HEK293T (cell line): Measurements from ENCODE around the gene SLC17A8.

Source experiments
- CTCF ChIA-PET: fragments of 350-600 bp; formaldehyde crosslinking; extraction: SDS; loops from one replicate; lab custom pipeline; 2021; ENCODE audit warnings: antibody characterized with exemption, inconsistent platforms; lab: Yijun Ruan, JAX
- POLR2A ChIA-PET: fragments of 350-600 bp; formaldehyde crosslinking; extraction: SDS; loops from one replicate; lab custom pipeline; 2020; ENCODE audit warnings: antibody characterized with exemption, inconsistent platforms; lab: Yijun Ruan, JAX
- DNase-seq: peaks from one replicate; pipeline ENCODE4 v3.0.0; 2012; ENCODE audit warnings: mixed read lengths; ENCODE audit errors: extremely low spot score
- ARNT ChIP-seq: fragments of 450-650 bp; IDR thresholded peaks from 2 replicates; pipeline ENCODE4 v1.6.1; 2017; ENCODE audit warnings: mild to moderate bottlenecking
- BHLHE40 ChIP-seq: fragments of 450-650 bp; IDR thresholded peaks from 2 replicates; pipeline ENCODE4 v1.6.1; 2016; ENCODE audit warnings: mild to moderate bottlenecking, moderate library complexity, borderline replicate concordance
- CTBP1 ChIP-seq: fragments of 450-650 bp; IDR thresholded peaks from 2 replicates; pipeline ENCODE4 v1.6.1; 2016; ENCODE audit warnings: borderline replicate concordance
- ELF4 ChIP-seq: fragments of 450-650 bp; IDR thresholded peaks from 2 replicates; pipeline ENCODE4 v1.6.1; 2017; ENCODE audit warnings: antibody characterized with exemption
- FOXA1 ChIP-seq: fragments of 450-650 bp; IDR thresholded peaks from 2 replicates; pipeline ENCODE4 v1.6.1; 2016; ENCODE audit warnings: mild to moderate bottlenecking
- FOXK2 ChIP-seq: fragments of 450-650 bp; IDR thresholded peaks from 2 replicates; pipeline ENCODE4 v1.6.1; 2016; ENCODE audit warnings: mild to moderate bottlenecking
- FOXM1 ChIP-seq: fragments of 450-650 bp; IDR thresholded peaks from 2 replicates; pipeline ENCODE4 v1.6.1; 2017; ENCODE audit warnings: mild to moderate bottlenecking, borderline replicate concordance
- HDGF ChIP-seq: fragments of 450-650 bp; IDR thresholded peaks from 2 replicates; pipeline ENCODE4 v1.6.1; 2017; ENCODE audit warnings: antibody characterized with exemption, borderline replicate concordance
- L3MBTL2 ChIP-seq: fragments of 450-650 bp; conservative IDR thresholded peaks from 2 replicates; pipeline ENCODE4 v1.6.1; 2016; ENCODE audit warnings: mild to moderate bottlenecking
- LEF1 ChIP-seq: fragments of 450-650 bp; IDR thresholded peaks from 2 replicates; pipeline ENCODE4 v1.6.1; 2017; ENCODE audit warnings: mild to moderate bottlenecking, borderline replicate concordance
- NFRKB ChIP-seq: fragments of 450-650 bp; IDR thresholded peaks from 2 replicates; pipeline ENCODE4 v1.6.1; 2016; ENCODE audit warnings: mild to moderate bottlenecking, moderate library complexity
- PKNOX1 ChIP-seq: fragments of 450-650 bp; IDR thresholded peaks from 2 replicates; pipeline ENCODE4 v1.6.1; 2016
- SP1 ChIP-seq: fragments of 450-650 bp; IDR thresholded peaks from 2 replicates; pipeline ENCODE4 v1.6.1; 2017
- SUZ12 ChIP-seq: fragments of 450-650 bp; IDR thresholded peaks from 2 replicates; pipeline ENCODE4 v1.6.1; 2016; ENCODE audit warnings: mild to moderate bottlenecking
- TARDBP ChIP-seq: fragments of 450-650 bp; IDR thresholded peaks from 2 replicates; pipeline ENCODE4 v1.6.1; 2016
- ZNF384 ChIP-seq: fragments of 450-650 bp; IDR thresholded peaks from 2 replicates; pipeline ENCODE4 v1.6.1; 2016

Gene SLC17A8

GRCh38 chr12:100364324-100364723, 7.5 kb downstream of the SLC17A8 start:
- ChIA-PET POLR2A (interaction anchor here (0.6 kb wide), 1 partner anchor 11 kb away, joined by 3 read pairs; no protein-coding TSS in a partner anchor), CTCF (no interaction called here)
- TF ChIP-seq SP1 (no peak), TARDBP (no peak), PKNOX1 (no peak), ARNT (no peak), L3MBTL2 (no peak), ZNF384 (no peak), FOXM1 (no peak)

GRCh38 chr12:100365411-100365810, 8.5 kb downstream of the SLC17A8 start:
- CTCF ChIA-PET: no interaction called here

More at GRCh38 chr12:100364324-100364723, 7.5 kb downstream of the SLC17A8 start:
- DNase-seq: no peak

GRCh38 chr12:100368066-100368465, 11.2 kb downstream of the SLC17A8 start:
- CTCF ChIA-PET: interaction anchor here (0.7 kb wide), 1 partner anchor 37 kb away, joined by 3 read pairs; no protein-coding TSS in a partner anchor
- POLR2A ChIA-PET: no interaction called here
- TF ChIP-seq TARDBP (no peak), FOXA1 (no peak), SP1 (no peak), BHLHE40 (no peak), ARNT (no peak), ELF4 (no peak), L3MBTL2 (no peak), FOXM1 (no peak), PKNOX1 (no peak), FOXK2 (no peak), NFRKB (no peak), HDGF (no peak), CTBP1 (no peak)
- no peak for DNase-seq

More at GRCh38 chr12:100365411-100365810, 8.5 kb downstream of the SLC17A8 start:
- POLR2A ChIA-PET: no interaction called here
- DNase-seq: no peak
- TF ChIP-seq LEF1 (no peak), HDGF (no peak), SP1 (no peak), NFRKB (no peak), ARNT (no peak), CTBP1 (no peak)

- TF ChIP-seq FOXK2: no peak
- TF ChIP-seq LEF1: no peak
- no peak for TF ChIP-seq SP1
- no peak for TF ChIP-seq BHLHE40
- no peak for TF ChIP-seq FOXA1
- DNase-seq: no peak
- ChIA-PET POLR2A (no interaction called here), CTCF (interaction anchor here (0.6 to 0.7 kb wide), 2 partner anchors 33 to 1538 kb away, joined by 3 read pairs; no protein-coding TSS in a partner anchor)
Observed at GRCh38 chr12:100371146-100371545, 14.3 kb downstream of the SLC17A8 start.

GRCh38 chr12:100372853-100373640, 16.2 kb downstream of the SLC17A8 start:
- TF ChIP-seq TARDBP: no peak
- DNase-seq: peak; percentile 18
- ChIA-PET CTCF (no interaction called here), POLR2A (no interaction called here)

- no peak for TF ChIP-seq TARDBP
- TF ChIP-seq CTBP1: no peak
- TF ChIP-seq FOXA1: no peak
- no peak for TF ChIP-seq ARNT
- TF ChIP-seq ZNF384: no peak
- POLR2A ChIA-PET: interaction anchor here (0.6 kb wide), 1 partner anchor 11 kb away, joined by 3 read pairs; no protein-coding TSS in a partner anchor
- no peak for DNase-seq
- CTCF ChIA-PET: interaction anchor here (0.6 kb wide), 1 partner anchor 1047 kb away, joined by 4 read pairs; no protein-coding TSS in a partner anchor
Observed at GRCh38 chr12:100375038-100375735, 18.3 kb downstream of the SLC17A8 start.

GRCh38 chr12:100376161-100376560, 19.3 kb downstream of the SLC17A8 start:
- CTCF ChIA-PET: interaction anchor here (1.8 kb wide), 1 partner anchor 29 kb away, joined by 5 read pairs; no protein-coding TSS in a partner anchor
- no peak for TF ChIP-seq L3MBTL2
- no peak for TF ChIP-seq ARNT
- no peak for TF ChIP-seq FOXM1
- TF ChIP-seq ZNF384: no peak
- no peak for TF ChIP-seq SP1
- no peak for TF ChIP-seq BHLHE40
- TF ChIP-seq ELF4: no peak
- TF ChIP-seq FOXA1: no peak
- TF ChIP-seq HDGF: no peak
- TF ChIP-seq CTBP1: no peak
- no peak for TF ChIP-seq NFRKB
- TF ChIP-seq SUZ12: no peak
- no peak for TF ChIP-seq FOXK2
- TF ChIP-seq LEF1: no peak
- TF ChIP-seq TARDBP: no peak
- no peak for TF ChIP-seq PKNOX1
- POLR2A ChIA-PET: no interaction called here
- no peak for DNase-seq
